AG04449 (cell line): ENCODE data around the gene ANKRD11.
A peak's percentile ranks its signal among the peaks of the same experiment; 100 is the strongest.

Experiments used
- CTCF ChIA-PET: fragments of 350-600 bp; formaldehyde crosslinking; extraction: SDS; loops from one replicate; lab custom pipeline; 2021; ENCODE audit warnings: antibody characterized with exemption; lab: Yijun Ruan, JAX
- POLR2A ChIA-PET: fragments of 400-600, 350-600 bp; formaldehyde crosslinking; extraction: SDS; loops from one replicate; lab custom pipeline; 2020; ENCODE audit warnings: antibody characterized with exemption, inconsistent platforms; lab: Yijun Ruan, JAX
- DNase-seq: peaks from one replicate; pipeline ENCODE4 v3.0.0-alpha.2; 2010; ENCODE audit warnings: low read depth, low spot score
- H3K4me3 ChIP-seq: 2 replicates; pipeline ENCODE4 v1.5.1; 2011; ENCODE audit warnings: low read depth, mild to moderate bottlenecking, control low read depth, low read length
- CTCF ChIP-seq: IDR thresholded peaks from one replicate; pipeline ENCODE4 v1.5.1; 2011; ENCODE audit warnings: mild to moderate bottlenecking, moderate library complexity, low read length, control low read depth, inconsistent platforms; ENCODE audit not compliant: insufficient read depth; ENCODE audit errors: missing control alignments

Gene ANKRD11

GRCh38 chr16:89375021-89375420 is 115.3 kb downstream of the ANKRD11 start:
- H3K4me3 ChIP-seq: no peak overlapping the region
- ChIA-PET CTCF (interaction anchor here (1.5 kb wide), 2 partner anchors 10 to 17 kb away, joined by 4 to 6 read pairs; no protein-coding TSS in a partner anchor), POLR2A (no interaction called here)
- no peak for TF ChIP-seq CTCF
- DNase-seq: no peak

DNA sequence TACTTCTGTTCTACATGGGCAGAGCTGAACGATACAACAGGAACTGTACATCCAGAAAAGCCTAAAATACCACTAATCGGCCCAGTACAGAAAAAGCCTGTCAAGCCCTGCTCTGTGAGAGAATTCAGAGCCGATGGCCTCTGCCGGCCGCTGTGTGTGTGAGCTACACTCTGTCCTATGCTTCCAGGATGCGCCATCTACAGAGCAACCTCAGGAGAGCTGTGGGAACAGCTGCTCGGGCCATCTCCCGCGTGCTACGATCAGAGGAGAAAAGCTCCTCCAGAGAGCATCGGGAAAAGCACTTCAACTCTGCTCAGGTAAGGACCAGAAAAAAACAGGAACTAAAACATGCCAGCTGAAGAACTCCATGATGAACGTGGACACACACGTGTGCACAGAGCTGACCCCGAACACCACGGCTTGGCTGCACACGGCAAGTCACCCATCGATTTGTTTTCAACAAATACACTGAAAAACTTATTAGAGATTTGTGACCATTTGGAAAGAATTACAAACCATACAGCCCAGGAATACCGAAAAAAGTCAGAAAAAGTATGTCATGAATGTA is 115.9 kb downstream of the ANKRD11 start:
- no peak for TF ChIP-seq CTCF
- no peak for DNase-seq
- CTCF ChIA-PET: interaction anchor here (1.5 to 1.7 kb wide), 2 partner anchors 14 to 17 kb away, joined by 4 read pairs; no protein-coding TSS in a partner anchor
- no peak overlapping the region for H3K4me3 ChIP-seq
- POLR2A ChIA-PET: no interaction called here

DNA sequence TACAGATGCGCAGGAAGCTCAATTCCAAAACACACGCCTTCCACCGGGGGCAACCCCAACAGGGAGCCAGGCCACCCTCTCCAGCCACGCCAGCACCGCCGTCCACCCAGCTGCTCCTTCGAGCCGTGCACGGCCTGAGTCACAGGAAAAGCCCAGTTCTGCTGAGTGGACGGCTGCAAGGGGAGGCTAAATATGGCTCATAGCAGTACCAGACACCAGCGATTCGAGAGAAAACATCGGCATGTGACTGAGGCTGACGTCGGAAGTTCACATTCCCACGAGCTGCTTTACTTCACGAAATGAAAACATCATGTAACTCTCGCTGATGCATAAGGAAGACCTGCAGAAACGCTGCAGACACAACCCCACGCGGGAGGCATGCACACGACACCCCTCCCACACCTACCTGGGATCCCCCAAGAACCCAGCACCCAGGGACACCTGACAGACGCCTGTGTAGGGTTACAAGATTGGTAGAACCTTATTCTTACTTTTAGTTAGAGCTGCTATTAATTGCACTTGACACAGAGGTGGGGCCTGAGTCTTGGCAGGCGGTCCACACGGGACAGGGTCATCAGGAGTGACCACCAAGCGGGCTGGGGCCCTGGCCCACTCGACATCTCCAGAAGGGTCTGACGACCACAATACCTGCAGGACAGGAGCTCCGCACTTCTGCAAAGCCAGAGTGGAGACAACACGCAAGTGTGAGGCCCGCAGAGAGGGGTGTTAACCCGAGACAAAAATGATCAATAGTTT is 116.8 kb downstream of the ANKRD11 start:
- CTCF ChIA-PET: interaction anchor here (1.5 to 1.7 kb wide), 2 partner anchors 10 to 13 kb away, joined by 4 read pairs; no protein-coding TSS in a partner anchor
- H3K4me3 ChIP-seq: no peak overlapping the region
- no peak for TF ChIP-seq CTCF
- peak; percentile 16 for DNase-seq
- POLR2A ChIA-PET: no interaction called here

DNA sequence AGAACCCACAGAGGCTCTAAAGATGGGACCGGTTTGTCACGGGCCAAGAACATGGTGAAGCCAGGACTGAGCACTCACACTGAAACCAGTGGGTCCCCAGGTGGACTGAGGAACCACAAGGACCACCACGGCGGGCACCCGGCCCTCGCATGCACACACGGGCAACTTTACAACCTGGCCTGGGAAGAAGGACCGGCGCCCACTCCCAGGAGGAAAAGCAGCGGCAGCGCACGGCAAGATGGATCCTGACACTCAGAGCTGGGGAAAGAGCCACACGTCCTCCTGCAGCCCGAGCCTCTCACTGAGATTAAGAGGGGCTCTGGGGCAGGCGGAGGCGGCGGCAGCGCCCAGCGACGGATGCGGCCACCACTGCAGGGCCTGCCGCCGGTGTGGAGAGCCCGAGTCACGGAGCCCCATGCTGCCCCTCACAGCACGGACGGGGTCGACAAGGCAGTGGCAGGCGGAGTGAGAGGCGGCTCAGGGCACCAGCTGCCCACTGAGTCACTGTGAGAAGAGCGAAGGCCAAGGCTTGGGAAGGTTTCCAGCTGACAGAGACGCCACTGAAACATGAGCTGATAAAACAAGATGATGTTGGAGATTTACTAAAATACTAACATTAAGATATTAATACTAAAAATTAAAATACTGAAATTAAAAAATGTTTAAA is 118.3 kb downstream of the ANKRD11 start:
- CTCF ChIA-PET: interaction anchor here (1.3 to 1.5 kb wide), 2 partner anchors 8 to 14 kb away, joined by 3 to 4 read pairs; no protein-coding TSS in a partner anchor

GRCh38 chr16:89371386-89371785 is 119.0 kb downstream of the ANKRD11 start:
- H3K4me3 ChIP-seq: no peak overlapping the region
- no peak for DNase-seq
- ChIA-PET POLR2A (no interaction called here), CTCF (no interaction called here)
- TF ChIP-seq CTCF: no peak

More for the DNA sequence above, 118.3 kb downstream of the ANKRD11 start:
- POLR2A ChIA-PET: no interaction called here
- no peak for DNase-seq
- H3K4me3 ChIP-seq: no peak overlapping the region
- TF ChIP-seq CTCF: no peak

GRCh38 chr16:89370601-89371000 is 119.8 kb downstream of the ANKRD11 start:
- no peak for TF ChIP-seq CTCF
- POLR2A ChIA-PET: interaction anchor here (1.0 kb wide), 1 partner anchor 23 kb away, joined by 3 read pairs; no protein-coding TSS in a partner anchor
- CTCF ChIA-PET: interaction anchor here (0.6 kb wide), 1 partner anchor 47 kb away, joined by 3 read pairs; no protein-coding TSS in a partner anchor
- no peak for DNase-seq
- H3K4me3 ChIP-seq: no peak overlapping the region
